Eye (tissue), 1 donor: ENCODE data around the gene EFCAB6.

ENCODE experiments used
- DNase-seq: peaks from one replicate; pipeline ENCODE4 v3.0.0-alpha.2; 2015

The EFCAB6 gene

DNA sequence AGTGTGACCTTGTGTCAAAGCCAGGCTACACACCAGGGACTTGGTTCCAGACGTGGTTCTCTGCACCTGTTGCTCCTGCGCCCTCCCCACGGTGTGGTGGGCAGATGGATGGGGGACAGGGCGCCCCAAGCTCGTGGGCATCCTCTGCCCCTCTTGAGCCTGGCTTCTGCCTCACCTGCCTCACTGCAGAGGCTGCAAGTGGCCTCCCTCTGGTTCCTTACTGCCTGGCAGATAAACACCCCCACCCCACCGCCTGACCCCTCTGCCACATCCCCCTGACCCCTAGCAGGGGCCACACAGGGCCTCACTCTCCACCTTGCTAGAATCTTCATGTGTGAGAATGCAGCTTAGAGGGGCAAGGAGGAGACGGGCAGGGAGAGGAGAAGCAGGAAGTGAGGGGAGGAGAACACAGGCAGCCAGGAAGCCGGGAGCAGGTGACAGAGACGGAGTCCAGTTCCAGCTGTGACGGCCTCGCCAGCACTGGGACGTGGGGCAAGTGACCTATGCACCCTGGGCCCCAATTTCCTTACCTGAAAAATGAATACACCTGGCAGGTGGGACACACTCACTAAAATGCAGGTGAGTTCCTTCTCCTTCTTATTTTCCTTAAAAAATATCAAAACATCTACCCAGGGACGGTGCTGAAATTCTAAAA is 178.3 kb downstream of the EFCAB6 start:
- DNase-seq = no peak

DNA sequence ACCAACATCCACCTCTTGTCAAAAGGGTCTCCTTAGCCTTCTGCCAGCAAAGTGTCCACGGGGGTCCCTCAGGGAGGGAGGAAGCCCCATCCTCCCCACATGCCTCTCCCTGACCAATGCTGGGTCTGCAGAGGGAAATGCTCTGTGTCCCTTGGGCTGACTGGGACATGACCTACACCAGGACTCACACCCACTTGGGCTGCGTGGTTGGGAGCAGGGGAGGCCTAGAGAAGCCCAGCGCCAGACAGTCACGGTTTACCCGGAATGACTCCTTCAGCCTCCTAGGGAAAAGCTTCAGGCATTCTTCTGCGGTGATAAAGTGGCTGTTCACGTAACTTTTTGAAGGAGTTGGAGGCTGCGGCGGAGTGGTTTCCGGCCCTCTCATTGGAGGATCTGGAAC is 180.3 kb downstream of the EFCAB6 start:
- DNase-seq = no peak

DNA sequence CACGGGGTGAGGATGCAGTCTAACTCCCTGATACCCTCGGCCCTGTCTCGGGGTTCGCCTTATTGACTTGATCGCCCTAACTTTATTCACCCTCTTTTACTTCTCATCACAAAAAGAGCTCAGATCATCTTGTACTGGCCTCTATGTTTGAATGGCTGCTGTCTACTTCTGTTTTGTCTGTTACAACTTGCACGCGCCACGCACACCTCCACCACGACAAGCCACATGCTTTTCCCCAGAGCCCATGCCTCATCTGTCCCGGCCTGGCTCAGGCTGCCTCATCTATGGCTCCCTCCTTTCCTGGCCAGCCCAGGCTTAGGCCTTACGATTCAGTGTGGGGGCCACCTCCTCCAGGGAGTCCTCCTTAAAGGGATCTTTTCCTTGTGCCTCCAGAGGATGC is 180.9 kb downstream of the EFCAB6 start:
- DNase-seq = no peak

DNA sequence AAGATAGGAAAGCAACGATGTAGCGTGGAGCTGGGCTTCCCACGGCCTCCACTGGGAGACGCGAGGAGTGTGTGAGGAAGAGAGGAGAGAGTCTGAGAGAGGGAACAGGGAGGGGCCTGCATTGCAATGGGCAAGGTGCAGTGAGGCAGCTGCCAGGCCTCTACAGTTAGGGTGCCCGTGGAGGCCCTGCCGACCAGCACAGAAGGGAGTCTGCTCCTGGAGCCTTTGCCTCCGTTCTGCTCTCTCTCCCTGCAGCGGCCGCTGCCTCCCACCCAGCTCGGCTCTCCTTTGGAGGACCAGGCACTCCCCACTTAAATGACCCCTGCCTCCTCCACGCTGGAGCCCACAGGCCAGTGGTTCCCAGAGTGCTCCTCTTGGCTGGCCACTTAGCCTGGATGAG is 181.7 kb downstream of the EFCAB6 start:
- DNase-seq = no peak

DNA sequence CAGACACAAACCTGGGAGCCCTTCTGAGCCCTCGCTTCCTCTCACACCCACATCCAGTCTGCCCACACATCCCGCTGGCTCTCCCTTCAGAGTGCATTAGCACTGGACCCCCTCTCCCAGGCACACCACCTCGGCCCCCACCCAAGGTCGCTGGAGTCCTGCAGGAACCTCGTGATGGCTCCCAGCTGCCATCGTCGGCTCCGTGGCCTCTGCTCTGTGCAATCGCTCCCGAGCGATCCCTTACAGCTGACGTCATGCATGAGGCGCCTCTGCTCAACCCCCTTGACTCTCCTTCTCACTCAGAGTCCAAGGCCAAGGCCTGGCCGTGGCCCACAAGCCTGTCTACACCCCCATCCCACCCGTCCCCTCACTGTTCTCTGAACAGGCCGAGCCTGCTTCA is 183.9 kb downstream of the EFCAB6 start:
- DNase-seq = peak; percentile 24

DNA sequence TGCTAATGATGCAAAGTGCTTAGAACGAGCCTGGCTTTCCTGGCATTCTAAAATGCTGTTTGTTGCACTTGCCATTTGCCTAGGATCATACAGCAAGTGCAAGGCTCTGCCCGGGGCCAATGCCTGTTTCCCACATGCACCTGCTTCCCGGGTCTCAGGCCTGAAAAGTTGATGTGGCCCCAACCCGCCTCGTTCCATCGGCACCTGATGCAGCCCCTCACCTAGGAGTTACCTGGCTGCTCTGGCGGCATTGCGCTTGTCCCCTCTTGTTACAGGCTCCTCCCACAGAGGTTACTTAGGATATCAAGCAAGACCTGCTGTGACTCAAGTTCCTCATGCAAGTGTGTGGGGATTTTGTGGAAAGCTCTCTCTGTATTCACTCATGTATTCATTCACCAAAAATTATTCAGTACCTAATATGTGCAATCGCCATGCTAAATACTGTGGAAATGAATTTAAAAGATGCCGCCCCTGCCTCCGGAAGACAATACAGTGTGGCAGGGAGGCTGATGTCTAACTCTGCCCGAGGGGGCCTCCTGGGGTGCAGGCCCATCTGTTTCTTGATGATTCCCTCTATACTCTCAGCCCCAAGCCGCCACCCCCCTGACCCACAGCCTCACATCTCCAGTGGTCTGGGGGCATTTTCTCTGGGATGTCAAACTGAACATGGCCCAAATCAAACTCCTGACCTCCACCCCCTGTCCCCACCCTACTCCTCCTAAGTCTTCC is 184.5 kb downstream of the EFCAB6 start:
- DNase-seq = peak; percentile 33

DNA sequence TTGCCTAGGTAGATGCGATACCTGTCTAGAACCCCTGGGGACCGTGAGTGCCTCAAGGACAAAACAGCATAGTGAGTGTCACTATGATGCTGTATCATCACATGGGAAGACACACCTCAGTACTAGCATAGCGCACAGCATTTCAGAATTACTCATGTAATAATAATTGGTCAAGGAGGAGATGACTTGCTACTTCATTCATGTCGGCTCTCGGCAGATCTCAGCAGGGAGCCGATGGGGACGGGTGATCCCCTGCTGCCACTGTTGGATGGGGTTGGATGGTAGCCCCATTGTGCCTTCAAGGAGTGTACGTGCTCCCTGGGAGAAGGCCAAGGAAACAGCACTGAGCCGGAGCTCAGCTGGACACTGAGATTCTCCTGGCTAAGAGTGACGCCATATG is 186.9 kb downstream of the EFCAB6 start:
- DNase-seq = no peak

DNA sequence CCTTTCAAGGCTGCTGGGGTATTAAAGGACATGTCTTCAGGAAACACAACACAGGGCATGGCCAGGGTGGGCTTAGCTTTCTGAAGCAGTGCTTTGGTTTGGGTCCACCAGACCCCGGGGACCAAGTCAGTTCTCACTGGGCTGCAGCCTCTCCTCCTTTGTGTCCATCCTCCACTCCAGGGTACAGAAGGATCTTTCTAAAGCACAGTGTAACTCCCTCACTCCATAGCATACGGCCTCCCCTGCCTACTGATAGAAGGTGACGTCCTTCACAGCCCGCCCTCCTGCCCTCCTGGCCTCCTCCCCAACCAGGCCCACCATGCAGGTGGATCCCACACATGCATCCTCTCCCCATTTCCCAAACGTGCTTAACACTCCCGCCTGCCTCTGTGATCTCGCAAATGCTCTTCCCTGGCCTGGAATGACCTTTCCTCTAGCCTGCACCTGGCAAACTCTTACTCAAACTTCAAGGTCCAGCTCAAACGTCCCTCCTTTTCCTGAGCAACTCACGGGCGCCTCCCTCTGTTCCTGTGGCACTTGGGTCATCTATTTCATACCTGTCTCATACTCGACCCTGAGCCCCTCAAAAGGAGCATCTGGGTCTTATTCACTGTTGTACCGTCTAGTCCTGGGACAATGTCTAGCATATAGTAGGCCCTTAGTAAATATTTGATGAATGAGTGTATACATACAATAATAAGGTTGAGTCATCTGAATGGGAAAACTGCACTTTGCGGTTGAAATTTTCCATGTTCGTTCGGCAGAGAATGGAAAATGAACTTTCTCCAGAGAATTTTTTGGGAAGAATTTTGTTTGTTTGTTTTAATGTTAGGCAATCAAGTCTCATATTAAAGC is 187.7 kb downstream of the EFCAB6 start:
- DNase-seq = no peak

DNA sequence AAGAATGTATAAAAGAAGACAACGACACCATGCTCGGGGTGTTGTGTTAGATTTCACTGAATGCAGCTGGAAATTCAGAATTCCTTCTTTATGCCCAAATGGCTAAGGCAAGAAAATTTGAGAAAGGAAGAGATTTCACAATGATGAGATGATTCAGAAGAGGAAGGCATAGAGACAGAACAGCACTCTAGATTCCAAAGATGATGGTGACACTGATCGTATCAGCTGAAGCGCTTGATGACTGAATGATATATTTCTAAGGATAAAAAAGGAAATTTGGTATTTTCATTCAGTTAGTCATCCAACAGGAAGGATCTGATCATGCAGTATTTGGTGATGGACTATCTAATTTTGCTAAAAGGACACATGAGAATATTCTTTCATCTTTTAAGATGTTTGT is 189.2 kb downstream of the EFCAB6 start:
- DNase-seq = no peak

DNA sequence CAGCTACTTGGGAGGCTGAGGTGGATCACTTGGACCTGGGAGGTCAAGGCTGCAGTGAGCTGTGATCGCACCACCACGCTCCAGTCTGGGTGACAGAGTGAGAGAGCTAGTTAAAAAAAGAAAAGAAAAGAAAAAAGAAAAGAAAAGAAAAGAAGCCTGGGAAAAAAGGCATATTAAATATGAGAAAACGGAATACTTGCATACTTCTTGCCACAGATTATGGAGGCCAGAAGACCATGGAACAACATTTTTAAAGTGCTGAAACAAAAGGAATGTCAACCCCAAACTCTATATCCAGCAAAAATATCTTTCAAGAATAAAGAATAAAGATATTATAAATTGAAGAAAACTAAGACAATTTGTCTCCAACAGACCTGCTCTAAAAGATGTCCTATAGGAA is 191.9 kb downstream of the EFCAB6 start:
- no peak for DNase-seq

DNA sequence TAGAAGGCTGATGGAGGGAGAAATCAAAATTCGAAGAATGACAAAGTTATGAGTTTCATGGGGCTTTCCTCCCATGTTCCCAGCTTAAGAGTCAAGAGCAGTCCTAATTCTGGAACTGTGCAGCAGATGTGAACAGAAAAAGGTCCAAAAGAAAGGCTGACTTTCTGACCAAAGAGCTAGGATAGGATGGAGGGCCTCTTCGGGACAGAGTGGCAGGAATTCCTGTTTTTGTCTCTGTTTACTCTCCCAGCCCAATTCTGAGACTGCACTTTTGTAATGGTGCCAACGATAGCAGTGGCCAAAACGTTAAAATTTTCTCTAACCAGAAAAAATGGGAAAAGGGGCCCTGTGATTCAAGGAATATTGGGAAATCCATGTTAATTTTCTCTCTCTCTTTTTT is 193.6 kb downstream of the EFCAB6 start:
- no peak for DNase-seq

DNA sequence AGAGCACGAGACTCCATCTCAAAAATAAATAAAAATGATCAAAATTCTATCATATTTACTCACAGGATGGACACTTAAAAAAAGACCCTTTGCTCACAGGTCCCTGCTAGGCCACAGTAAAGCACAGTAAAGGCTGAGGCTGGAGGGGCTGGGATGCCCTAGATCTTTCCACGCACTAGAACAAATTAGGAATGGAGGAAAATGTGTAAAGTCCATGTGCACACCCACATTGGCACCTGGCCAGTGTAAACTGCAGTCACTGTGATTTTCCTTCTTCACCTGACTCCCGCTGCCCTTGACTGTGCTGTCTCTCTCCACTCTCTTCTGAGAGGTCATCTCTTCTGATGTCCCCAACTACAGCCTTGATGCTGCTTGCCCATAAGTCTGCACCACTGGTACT is 195.5 kb downstream of the EFCAB6 start:
- DNase-seq = no peak

DNA sequence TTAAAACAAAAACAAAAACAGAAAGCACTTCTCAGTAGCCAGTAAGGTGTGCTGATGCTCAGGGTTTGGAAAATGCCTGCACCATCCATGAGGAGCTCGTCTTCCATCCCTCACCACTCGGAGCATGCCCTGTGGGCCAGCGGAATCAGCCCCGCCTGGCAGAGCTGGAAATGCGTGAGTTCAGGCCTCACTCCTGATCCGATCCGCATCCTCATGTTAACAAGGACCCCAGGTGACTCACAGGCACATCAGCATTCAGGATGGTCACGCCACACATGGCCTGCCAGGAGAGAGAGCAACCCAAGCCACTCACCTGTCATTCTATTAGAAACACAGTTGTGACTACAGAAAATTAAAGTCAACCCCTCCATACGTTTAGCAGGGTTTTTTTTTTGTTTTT is 211.8 kb downstream of the EFCAB6 start:
- no peak for DNase-seq

DNA sequence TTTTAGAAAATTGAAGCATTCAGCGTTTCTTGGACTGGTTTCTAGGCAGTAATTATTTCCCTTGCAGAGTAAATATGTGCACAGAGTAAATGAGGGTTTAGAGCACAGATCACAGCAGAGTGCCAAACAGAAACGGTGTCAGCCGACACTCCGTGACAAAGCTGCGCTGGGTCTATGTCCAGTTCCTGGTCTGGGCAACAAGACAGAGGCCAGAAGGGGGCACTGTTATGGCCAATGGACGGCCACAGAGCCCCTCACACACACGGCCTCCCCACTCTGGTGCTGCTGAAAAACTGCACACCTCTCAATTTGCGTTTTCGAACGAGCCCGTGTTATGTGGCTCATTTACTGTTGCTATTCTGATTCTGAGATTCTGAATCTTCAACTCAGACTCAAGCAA is 219.6 kb downstream of the EFCAB6 start:
- no peak for DNase-seq

DNA sequence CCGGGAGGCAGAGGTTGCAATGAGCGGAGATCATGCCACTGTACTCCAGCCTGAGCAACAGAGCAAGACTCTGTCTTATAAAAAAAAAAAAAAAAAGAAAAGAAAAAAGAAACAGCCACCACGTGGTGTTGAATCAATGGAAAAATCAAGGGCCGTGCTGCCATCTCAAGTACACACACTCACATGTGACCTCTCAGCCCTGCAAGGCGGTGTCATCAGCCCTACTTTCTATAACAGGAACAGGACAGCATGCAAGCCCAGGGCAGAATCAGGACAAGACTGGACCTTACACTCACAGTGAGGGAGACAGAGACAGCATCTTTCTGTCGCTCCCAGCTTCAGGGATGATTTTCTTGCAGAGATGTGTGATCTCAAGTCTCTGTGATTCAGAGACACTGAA is 220.7 kb downstream of the EFCAB6 start:
- no peak for DNase-seq

DNA sequence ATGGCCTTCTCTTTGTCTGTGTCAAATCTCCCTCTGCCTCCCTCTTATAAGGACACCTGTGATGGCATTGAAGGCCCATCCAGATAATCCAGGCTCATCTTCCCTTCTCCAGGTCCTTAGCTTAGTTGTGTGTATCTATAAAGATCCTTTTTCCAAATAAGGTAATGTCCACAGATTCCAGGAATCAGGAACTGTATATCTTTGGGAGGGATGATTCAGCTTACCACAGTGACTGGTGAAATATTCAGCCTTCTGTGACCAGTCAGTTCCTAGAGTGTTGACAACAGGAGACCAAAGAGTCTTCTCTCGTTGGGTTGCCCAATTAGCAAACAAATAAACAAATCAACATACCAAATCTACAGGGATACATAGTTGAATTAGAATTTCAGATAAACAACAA is 224.5 kb downstream of the EFCAB6 start:
- DNase-seq = no peak

DNA sequence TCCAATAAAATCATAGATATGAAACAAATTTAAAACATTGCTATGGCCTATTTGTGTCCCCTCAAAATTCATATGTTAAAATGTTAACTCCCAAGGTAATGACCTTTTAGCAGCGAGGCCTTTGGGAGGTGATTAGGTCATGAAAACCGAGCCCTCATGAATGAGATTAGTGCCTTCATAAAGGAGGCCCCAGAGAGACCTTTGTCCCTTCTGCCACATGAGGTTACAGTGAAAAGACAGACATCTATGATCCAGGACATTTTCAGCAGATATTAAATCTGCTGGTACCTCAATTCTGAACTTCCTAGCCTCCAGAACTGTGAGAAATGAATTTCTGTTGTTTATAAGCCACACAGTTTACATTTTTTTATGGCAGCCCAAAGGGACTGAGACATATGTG is 228.6 kb downstream of the EFCAB6 start:
- no peak for DNase-seq

DNA sequence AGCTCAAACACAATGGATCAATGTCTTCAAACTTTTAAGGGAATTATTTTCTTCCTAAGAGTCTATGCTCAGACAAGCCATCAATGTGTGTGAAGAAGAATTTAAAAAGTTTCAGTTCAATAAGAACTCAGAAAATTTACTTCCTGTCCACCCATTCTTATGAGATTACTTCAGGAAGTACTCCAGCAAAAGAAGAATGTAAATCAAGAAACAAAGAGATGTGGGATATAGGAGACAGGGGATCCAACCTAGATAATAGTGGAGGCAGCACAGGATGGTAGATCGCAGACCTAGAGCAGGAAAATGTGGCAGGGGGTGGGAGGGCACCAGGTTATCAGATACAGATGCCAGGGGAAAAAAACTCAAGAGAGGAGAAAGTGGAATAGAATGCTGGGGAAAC is 229.7 kb downstream of the EFCAB6 start:
- no peak for DNase-seq

DNA sequence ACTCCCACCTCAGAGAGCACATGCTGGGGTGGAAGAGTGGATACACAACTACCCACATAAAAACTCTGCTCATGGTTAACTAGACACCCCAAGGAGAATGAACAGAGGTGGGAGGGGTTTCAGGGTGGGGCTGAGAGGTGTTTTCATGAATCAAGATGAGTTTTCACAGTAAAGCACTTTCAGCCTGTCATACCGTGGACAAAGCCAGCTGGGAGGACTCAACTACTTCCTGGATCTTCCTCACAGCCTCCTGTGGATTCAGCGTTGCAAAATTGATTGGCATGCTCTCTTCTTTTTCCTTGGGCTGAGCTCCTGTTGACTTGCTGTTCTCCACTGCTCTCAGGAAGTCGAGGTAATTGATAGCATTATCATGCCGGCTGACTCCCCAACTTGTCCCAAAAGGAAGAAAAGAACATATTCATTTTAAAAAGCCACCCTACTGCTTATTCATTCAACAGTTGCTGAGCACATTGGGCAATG is 231.8 kb downstream of the EFCAB6 start:
- DNase-seq = no peak

DNA sequence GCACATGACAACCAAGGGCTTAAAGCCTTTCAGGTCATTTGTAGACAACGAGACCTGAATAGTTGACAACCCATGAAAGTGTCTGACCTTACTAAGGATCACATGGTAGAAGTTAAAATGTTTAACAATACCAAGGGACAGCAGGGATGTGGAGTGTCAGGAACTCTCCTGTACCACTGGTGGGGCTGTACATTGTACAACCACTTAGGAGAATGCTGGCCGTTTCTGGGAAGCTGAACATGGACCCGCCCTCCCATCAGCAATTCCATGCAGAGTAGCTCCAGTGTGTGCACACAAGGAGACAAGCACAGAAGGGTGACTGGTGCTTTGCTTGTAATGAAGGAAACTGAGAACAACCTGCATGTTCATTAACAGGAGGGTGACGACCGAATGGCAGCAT is 237.4 kb downstream of the EFCAB6 start:
- DNase-seq = no peak

DNA sequence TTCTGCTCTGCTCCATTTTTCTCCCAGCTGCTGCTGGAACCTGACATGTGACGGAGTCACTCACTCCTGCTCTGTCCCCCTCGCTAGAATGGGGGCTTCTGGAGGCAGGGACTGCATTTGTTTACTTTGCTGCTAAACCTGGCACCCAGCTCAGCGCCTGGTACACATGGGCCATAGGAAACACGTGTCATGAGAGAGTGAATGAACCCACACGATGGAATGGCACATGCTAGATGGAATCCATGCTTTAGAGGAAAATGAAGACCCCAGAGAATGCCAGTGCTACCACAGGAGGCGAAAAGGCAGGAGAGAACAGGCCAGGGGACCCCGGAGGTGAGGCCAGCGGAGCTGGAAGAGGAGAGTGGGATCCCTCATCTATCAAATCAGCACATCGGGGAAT is 239.4 kb downstream of the EFCAB6 start:
- no peak for DNase-seq

DNA sequence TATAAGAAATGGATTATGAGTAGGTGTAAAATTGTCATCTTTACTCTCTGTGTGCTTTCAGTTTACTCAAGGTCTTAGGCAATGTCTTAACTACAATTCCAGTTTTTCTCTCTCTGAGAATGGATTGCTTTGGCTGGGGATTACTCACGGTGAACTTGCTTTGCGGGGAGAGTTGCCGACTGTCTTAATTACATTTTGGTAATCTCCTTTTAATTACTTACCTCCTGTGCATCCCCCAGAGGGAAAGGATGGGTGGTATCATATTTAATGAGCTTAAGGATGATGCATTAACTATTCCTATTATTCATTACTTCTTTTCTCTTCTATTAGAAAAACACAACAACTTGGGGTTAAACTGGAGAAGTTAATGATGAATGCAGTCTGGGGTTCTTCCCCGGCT is 240.9 kb downstream of the EFCAB6 start:
- DNase-seq = peak; percentile 53

DNA sequence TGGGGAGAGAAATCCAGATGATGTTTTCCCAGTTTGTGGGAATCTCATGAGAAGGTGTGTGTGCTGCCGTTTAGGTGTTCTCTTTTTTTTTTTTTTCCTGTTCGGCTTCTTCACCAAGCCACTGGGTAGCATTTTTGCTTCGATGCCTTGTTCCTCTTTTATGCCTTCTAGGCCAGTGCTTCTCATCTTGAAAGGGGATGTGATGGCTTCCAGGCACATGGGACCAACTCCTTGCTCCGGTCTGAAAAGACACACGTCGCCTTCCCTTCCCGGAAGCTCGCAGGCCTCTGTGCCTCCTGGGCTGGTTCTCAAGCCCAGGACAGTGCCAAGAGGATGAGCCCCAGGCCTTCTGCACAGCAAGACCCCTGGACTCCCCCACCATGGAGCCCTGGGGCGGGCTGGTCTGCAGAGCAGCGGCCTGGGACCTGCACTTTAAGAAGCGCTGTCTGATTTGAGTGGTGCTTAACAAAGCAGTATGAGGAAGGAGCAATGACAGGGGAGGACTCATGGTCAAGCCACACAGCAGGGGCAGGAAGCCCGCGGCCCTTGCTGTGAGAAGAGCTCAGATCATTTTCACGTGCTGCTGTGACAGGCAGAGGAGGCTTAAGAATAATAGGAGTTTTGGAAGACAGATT is 241.5 kb downstream of the EFCAB6 start:
- peak; percentile 64 for DNase-seq
